UCSD-AML1 (cell line): ENCODE results near the gene SELENOI.
"Not testable (repeated sequence)": the region's sequence is repeated elsewhere in the genome, so short reads cannot be mapped to it uniquely, and the experiment has no call there.

ENCODE experiments used
- DNase-seq: peaks from one replicate; lab custom pipeline; 2025; ENCODE audit not compliant: unreplicated experiment; lab: John Stamatoyannopoulos, UW

SELENOI gene

GRCh38 chr2:26356771-26357170 is 10.8 kb downstream of the SELENOI start:
- no peak for DNase-seq

GRCh38 chr2:26359886-26360473 is 14.0 kb downstream of the SELENOI start:
- DNase-seq: no peak

GRCh38 chr2:26363323-26363722 is 17.4 kb downstream of the SELENOI start:
- DNase-seq: no peak

- DNase-seq: no peak
Measured at GRCh38 chr2:26363958-26364357, 18.0 kb downstream of the SELENOI start.

GRCh38 chr2:26364669-26365068 is 18.7 kb downstream of the SELENOI start:
- no peak for DNase-seq

- no peak for DNase-seq
Measured at GRCh38 chr2:26366957-26367356, 21.0 kb downstream of the SELENOI start.

- not testable (repeated sequence) for DNase-seq
Measured at GRCh38 chr2:26369664-26370063, 23.7 kb downstream of the SELENOI start.

- DNase-seq: not testable (repeated sequence)
Measured at GRCh38 chr2:26370909-26371308, 25.0 kb downstream of the SELENOI start.

- no peak for DNase-seq
Measured at GRCh38 chr2:26376799-26377198, 30.9 kb downstream of the SELENOI start.

- DNase-seq: no peak
Measured at GRCh38 chr2:26380281-26380680, 34.3 kb downstream of the SELENOI start.

GRCh38 chr2:26382564-26382963 is 36.6 kb downstream of the SELENOI start:
- DNase-seq: no peak

GRCh38 chr2:26384183-26384582 is 38.2 kb downstream of the SELENOI start:
- no peak for DNase-seq

- DNase-seq: no peak
Measured at GRCh38 chr2:26384597-26384996, 38.7 kb downstream of the SELENOI start.

- no peak for DNase-seq
Measured at GRCh38 chr2:26387189-26387588, 41.2 kb downstream of the SELENOI start.

- DNase-seq: no peak
Measured at GRCh38 chr2:26394694-26395093, 48.8 kb downstream of the SELENOI start.

- no peak for DNase-seq
Measured at GRCh38 chr2:26395394-26395793, 49.5 kb downstream of the SELENOI start.

GRCh38 chr2:26396734-26397298 is 50.9 kb downstream of the SELENOI start:
- no peak for DNase-seq

GRCh38 chr2:26399771-26400376 is 53.9 kb downstream of the SELENOI start:
- DNase-seq: no peak

GRCh38 chr2:26400723-26401122 is 54.8 kb downstream of the SELENOI start:
- DNase-seq: no peak

- DNase-seq: no peak
Measured at GRCh38 chr2:26401739-26402541, 56.0 kb downstream of the SELENOI start, which contains the start of gene DRC1. Gene DRC1, plus strand, starts transcription at chr2:26401920. Its CDS starts 70 bp downstream, at chr2:26401990.

GRCh38 chr2:26407526-26407925 is 61.6 kb downstream of the SELENOI start:
- no peak for DNase-seq

- DNase-seq: no peak
Measured at GRCh38 chr2:26409785-26410184, 63.8 kb downstream of the SELENOI start.
